Activated CD8-positive, alpha-beta memory T cell treated with anti-CD3 and anti-CD28 coated beads, Interleukin-2, amount 50 U/mL, for 48 hours (primary cell): Measurements from ENCODE around the gene PRSS53.

Experiments used
- DNase-seq: peaks from one replicate; pipeline ENCODE4 v3.0.0-alpha.2; 2020

Gene PRSS53

DNA sequence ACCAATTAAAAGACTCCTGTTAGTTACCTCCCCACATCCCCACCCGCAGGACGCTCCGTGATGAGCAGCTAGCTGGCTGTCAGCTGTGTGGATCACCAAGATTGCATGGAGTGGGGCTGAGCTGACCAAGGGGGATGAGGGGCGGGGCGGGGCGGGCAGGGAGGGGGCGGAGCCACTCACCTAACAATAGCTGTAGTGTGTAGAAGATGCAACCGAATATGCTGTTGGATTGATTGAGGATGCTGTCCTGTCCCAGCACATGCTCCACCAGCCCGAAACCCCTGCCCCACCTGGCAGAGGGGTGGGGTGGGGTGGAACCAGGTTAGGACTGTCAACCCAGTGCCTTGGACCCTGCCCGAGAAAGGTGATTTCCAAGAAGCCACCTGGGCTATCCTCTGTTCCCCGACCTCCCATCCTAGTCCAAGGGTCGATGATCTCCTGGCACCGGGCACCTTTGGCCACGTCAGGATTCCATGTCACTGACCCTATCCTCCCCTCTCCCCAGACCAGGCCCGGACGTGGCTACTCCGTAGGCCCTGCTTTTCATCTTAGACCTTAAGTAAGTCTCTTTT lies 4.5 kb upstream of the PRSS53 start:
- no peak for DNase-seq

GRCh38 chr16:31092330-31092729 lies 3.6 kb upstream of the PRSS53 start:
- no peak for DNase-seq

GRCh38 chr16:31090540-31090939 lies 1.8 kb upstream of the PRSS53 start:
- no peak for DNase-seq

DNA sequence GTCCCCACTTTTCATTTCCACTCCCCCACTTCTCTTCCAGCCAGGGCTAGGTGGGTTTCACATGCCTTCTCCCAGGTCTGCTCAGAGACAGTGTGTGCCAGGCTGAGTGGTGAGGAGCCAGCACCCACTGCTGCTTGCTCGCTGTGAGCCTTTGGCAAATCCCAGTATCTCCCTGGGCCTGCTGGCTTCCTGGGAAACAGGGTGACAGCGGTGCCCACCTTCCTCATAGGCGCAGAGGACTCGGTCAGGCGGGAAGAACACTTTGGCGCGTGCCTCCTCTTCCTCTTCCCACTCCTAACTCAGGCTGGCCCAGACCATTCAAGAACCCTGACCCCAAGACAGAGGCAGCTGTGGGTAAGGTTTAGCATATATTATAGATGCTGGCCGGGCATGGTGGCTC lies 456 bp upstream of the PRSS53 start:
- no peak for DNase-seq

- DNase-seq, result no peak
Observed at GRCh38 chr16:31087971-31088370, 772 bp downstream of the PRSS53 start.

DNA sequence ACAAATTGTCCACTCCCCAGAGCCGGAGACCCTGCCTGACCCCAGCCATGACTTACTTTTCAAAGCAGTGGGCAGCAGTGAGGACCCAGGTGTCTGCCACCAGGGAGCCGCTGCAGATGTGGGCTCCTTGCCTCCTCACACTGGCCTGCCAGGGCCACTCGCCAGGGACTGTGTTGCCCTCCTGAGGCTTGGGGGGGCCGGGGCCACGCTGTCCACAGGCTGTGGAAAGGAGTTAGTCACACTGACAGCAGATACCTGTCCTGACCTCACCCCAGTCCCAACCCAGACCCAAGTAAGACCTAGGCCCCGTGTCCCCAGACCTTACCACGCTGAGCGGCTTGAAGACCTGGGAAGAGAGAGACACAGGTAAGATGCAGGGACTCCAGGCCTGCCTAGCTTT lies 1.3 kb downstream of the PRSS53 start:
- no peak for DNase-seq

GRCh38 chr16:31086629-31086906 lies 2.2 kb downstream of the PRSS53 start:
- no peak for DNase-seq

GRCh38 chr16:31085873-31086628 lies 2.7 kb downstream of the PRSS53 start:
- DNase-seq, result no peak

GRCh38 chr16:31085411-31085810 lies 3.3 kb downstream of the PRSS53 start:
- DNase-seq, result no peak

DNA sequence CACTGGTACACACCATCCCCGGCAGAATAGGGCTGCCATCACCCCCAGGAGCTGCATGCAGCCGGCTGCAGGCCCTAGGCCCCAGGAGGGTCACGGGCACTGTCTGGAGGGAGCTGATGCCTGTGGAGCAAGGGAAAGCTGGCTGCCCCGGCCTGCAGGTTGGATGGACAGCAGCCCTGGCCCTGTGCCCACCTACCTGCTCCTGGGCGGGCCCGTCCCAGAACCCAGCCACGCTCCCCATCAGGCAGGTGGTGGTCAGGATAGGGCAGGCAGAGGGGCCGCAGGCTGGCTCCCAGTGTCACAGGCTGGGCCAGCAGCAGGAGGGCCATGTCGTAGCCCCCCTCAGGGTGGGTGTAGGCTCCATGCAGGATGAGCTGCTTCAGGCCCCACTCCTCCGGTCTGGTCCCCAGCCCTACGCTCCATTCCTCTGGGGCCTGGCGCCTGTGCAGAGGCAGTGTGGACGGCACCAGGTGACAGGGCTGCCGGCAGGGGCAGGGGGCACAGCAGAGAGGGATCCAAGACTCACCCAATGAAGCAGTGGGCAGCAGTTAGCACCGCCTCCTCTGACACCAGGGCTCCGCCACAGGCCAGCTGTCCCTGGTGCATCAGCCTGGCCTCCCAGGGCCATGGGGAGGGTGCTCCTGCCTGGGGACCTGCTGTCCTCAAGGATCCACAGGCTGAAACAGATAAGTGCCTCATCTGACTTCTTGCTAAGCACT lies 4.0 kb downstream of the PRSS53 start:
- no peak for DNase-seq

- no peak for DNase-seq
Observed at GRCh38 chr16:31083981-31084380, 4.8 kb downstream of the PRSS53 start.

- no peak for DNase-seq
Observed at GRCh38 chr16:31083556-31083955, 5.2 kb downstream of the PRSS53 start.

- DNase-seq, result no peak
Observed at GRCh38 chr16:31083081-31083480, 5.7 kb downstream of the PRSS53 start.

- no peak for DNase-seq
Observed at GRCh38 chr16:31082368-31083045, 6.2 kb downstream of the PRSS53 start.

DNA sequence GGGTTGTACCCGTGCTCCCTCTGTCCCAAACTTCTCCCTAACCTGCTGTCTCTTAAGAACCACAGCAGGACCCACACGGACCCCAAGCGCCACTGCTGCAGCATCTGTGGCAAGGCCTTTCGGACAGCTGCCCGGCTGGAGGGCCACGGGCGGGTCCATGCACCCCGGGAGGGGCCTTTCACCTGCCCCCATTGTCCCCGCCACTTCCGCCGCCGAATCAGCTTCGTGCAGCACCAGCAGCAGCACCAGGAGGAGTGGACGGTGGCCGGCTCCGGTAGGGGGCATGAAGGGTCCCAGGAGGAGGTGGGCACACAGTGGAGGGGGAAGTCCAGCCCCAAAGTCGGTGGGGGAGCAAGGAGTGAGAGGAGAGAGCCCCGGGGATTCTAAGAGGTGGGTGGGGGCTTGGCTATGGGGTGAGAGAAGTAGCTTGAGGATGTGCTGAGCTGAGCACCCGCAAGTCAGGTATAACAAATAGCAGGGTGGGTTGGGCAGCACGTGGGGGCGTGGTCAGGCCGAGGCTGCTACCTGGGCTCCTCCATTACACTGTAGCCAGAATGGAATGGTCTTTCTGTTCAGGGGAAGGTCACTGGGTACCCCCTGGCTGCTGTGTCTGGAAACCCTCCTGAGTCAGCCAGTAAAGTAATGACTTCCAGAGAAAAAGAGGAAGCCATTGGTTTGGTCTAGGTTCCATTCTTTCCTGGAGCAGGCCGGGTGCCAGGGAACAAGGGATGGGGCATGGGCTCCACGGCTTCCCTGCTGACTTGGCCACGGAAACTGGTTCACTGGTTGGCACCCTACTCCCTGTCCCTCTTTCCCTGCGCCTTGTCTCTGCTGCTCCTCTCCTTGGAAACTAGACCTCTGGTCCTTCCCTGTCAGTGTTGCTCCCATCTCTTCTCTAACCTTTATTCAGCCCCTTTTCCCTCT lies 7.1 kb downstream of the PRSS53 start:
- DNase-seq, result no peak

DNA sequence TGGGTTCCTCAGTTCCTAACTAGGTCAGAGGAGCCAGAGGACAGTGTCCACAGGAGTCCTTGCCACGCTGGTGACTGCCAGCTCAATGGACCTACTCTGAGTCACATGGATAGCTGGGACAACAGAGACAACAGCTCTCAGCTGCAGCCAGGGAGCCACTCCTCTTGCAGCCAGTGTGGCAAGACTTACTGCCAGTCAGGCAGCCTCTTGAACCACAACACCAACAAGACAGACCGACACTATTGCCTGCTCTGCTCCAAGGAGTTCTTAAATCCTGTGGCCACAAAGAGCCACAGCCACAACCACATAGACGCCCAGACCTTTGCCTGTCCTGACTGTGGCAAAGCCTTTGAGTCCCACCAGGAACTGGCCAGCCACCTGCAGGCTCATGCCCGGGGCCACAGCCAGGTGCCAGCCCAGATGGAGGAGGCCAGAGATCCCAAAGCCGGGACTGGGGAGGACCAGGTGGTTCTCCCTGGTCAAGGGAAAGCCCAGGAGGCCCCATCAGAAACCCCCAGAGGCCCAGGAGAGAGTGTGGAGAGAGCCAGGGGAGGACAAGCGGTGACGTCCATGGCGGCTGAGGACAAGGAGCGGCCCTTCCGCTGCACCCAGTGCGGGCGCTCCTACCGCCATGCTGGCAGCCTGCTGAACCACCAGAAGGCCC lies 7.9 kb downstream of the PRSS53 start:
- no peak for DNase-seq

DNA sequence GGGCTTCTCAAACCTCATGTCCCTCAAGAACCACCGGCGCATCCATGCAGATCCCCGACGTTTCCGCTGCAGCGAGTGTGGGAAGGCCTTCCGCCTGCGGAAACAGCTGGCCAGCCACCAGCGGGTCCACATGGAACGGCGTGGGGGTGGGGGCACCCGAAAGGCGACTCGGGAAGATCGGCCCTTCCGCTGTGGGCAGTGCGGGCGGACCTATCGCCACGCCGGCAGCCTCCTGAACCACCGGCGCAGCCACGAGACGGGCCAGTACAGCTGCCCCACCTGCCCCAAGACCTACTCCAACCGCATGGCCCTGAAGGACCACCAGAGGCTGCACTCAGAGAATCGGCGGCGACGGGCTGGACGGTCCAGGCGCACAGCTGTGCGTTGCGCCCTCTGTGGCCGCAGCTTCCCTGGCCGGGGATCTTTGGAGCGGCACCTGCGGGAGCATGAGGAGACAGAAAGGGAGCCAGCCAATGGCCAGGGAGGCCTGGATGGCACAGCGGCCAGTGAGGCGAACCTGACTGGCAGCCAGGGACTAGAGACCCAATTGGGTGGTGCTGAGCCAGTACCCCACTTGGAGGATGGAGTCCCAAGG lies 8.6 kb downstream of the PRSS53 start:
- DNase-seq, result no peak

DNA sequence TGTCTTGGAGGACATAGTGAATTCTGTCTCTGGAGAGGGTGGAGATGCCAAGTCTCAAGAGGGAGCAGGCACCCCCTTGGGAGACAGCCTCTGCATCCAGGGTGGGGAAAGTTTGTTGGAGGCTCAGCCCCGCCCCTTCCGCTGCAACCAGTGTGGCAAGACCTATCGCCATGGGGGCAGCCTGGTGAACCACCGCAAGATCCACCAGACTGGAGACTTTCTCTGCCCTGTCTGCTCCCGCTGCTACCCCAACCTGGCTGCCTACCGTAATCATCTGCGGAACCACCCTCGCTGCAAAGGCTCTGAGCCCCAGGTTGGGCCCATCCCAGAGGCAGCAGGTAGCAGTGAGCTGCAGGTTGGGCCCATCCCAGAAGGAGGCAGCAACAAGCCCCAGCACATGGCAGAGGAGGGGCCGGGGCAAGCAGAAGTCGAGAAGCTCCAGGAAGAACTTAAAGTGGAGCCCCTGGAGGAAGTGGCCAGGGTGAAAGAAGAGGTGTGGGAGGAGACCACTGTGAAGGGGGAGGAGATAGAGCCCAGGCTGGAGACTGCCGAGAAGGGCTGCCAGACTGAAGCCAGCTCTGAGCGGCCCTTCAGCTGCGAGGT lies 9.3 kb downstream of the PRSS53 start:
- no peak for DNase-seq

GRCh38 chr16:31078597-31079341 lies 10.0 kb downstream of the PRSS53 start:
- DNase-seq, result no peak

DNA sequence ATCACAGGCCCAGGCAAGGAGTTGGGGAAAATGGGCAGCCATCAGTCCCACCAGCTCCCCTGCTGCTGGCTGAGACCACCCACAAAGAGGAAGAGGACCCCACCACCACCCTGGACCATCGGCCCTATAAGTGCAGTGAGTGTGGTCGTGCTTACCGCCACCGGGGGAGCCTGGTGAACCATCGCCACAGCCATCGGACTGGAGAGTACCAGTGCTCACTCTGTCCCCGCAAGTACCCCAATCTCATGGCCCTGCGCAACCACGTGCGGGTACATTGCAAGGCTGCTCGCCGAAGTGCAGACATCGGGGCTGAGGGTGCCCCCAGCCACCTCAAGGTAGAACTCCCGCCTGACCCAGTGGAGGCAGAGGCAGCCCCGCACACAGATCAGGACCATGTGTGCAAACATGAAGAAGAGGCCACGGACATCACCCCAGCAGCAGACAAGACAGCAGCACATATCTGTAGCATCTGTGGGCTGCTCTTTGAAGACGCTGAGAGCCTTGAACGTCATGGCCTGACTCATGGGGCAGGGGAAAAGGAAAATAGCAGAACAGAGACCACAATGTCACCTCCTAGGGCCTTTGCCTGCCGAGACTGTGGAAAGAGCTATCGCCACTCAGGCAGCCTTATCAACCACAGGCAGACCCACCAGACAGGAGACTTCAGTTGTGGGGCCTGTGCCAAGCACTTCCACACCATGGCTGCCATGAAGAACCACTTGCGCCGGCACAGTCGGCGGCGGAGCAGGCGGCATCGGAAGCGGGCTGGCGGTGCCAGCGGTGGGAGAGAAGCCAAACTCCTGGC lies 10.9 kb downstream of the PRSS53 start:
- no peak for DNase-seq
